GM23338 (cell line): ENCODE measurements around the gene ZNF470. TPM values are rescaled to one million over a fixed set of nuclear protein-coding genes. Genes with fewer than 3 reads are reported as not detected.

ENCODE experiments used
- ATAC-seq: fragments of 200-7000 bp; cut with Tn5 transposase; 3 replicates; pipeline ENCODE4 v1.9.1; 2020
- DNase-seq: peaks from one replicate; pipeline ENCODE4 v3.0.0-alpha.2; 2015; ENCODE audit warnings: low spot score
- H2AFZ ChIP-seq: fragments of 200-600 bp; sonication (generic); 2 replicates; pipeline ENCODE4 v1.8.0; 2016; ENCODE audit warnings: antibody characterized with exemption, mild to moderate bottlenecking, moderate library complexity
- H3F3A ChIP-seq: fragments of 200-600 bp; sonication (generic); replicated peaks from 2 replicates; pipeline ENCODE4 v1.8.0; 2017; ENCODE audit warnings: antibody characterized with exemption, mixed run types, low read depth
- H3K27ac ChIP-seq: fragments of 200-600 bp; sonication (generic); 2 replicates; pipeline ENCODE4 v1.6.1; 2016; ENCODE audit warnings: low read depth
- H3K27me3 ChIP-seq: fragments of 200-600 bp; sonication (generic); 2 replicates; pipeline ENCODE4 v1.8.0; 2016; ENCODE audit warnings: mild to moderate bottlenecking, mixed run types, moderate library complexity; ENCODE audit not compliant: insufficient read depth
- H3K36me3 ChIP-seq: fragments of 200-600 bp; sonication (generic); 2 replicates; pipeline ENCODE4 v1.8.0; 2016; ENCODE audit warnings: mild to moderate bottlenecking; ENCODE audit not compliant: insufficient read depth
- H3K4me1 ChIP-seq: fragments of 200-600 bp; sonication (generic); 2 replicates; pipeline ENCODE4 v1.8.0; 2016; ENCODE audit warnings: mild to moderate bottlenecking, moderate library complexity; ENCODE audit not compliant: insufficient read depth
- H3K4me2 ChIP-seq: fragments of 200-600 bp; sonication (generic); 2 replicates; pipeline ENCODE4 v1.7.1; 2017; ENCODE audit warnings: mixed run types
- H3K4me3 ChIP-seq: fragments of 200-600 bp; sonication (generic); 2 replicates; pipeline ENCODE4 v1.6.1; 2016; ENCODE audit warnings: mixed run types
- H3K79me2 ChIP-seq: fragments of 200-600 bp; sonication (generic); replicated peaks from 2 replicates; pipeline ENCODE4 v1.8.0; 2017; ENCODE audit warnings: mild to moderate bottlenecking; ENCODE audit not compliant: insufficient read depth
- H3K9me2 ChIP-seq: fragments of 200-600 bp; sonication (generic); 2 replicates; pipeline ENCODE4 v1.8.0; 2017; ENCODE audit not compliant: insufficient read depth
- H4K20me1 ChIP-seq: fragments of 200-600 bp; sonication (generic); replicated peaks from 2 replicates; pipeline ENCODE4 v1.8.0; 2017; ENCODE audit warnings: mild to moderate bottlenecking; ENCODE audit not compliant: insufficient read depth
- H3K27ac Mint-ChIP-seq: 2 replicates; pipeline ENCODE4 v1.8.0; 2020; ENCODE audit warnings: inconsistent platforms, mild to moderate bottlenecking, moderate library complexity, mixed read lengths
- H3K27me3 Mint-ChIP-seq: 3 replicates; pipeline ENCODE4 v1.8.0; 2022; ENCODE audit warnings: low read depth, mild to moderate bottlenecking, moderate library complexity, mixed read lengths, inconsistent platforms; ENCODE audit not compliant: insufficient read depth, poor library complexity
- H3K36me3 Mint-ChIP-seq: 3 replicates; pipeline ENCODE4 v1.8.0; 2021; ENCODE audit warnings: low read depth, mild to moderate bottlenecking, inconsistent platforms, moderate library complexity, mixed read lengths
- H3K4me1 Mint-ChIP-seq: 3 replicates; pipeline ENCODE4 v1.8.0; 2020; ENCODE audit warnings: mild to moderate bottlenecking, inconsistent platforms, mixed read lengths
- H3K4me3 Mint-ChIP-seq: 3 replicates; pipeline ENCODE4 v1.8.0; 2021; ENCODE audit warnings: moderate library complexity, mild to moderate bottlenecking, inconsistent platforms, mixed read lengths
- H3K9me3 Mint-ChIP-seq: 3 replicates; pipeline ENCODE4 v1.8.0; 2020; ENCODE audit warnings: moderate library complexity, mild to moderate bottlenecking, inconsistent platforms, mixed read lengths
- CREB1 ChIP-seq: fragments of 250-450 bp; sonication (Bioruptor Pico); IDR thresholded peaks from 2 replicates; pipeline ENCODE4 v1.5.0; 2020; ENCODE audit warnings: low read depth, mild to moderate bottlenecking, moderate library complexity
- EZH2 ChIP-seq: fragments of 200-600 bp; sonication (generic); IDR thresholded peaks from one replicate; pipeline ENCODE4 v1.8.0; 2017; ENCODE audit warnings: antibody characterized with exemption, mild to moderate bottlenecking, low read depth; ENCODE audit not compliant: unreplicated experiment
- EZH2phosphoT487 ChIP-seq: fragments of 200-600 bp; sonication (generic); IDR thresholded peaks from one replicate; pipeline ENCODE4 v1.8.1; 2018; ENCODE audit warnings: antibody characterized with exemption; ENCODE audit not compliant: unreplicated experiment
- NANOG ChIP-seq: IDR thresholded peaks from 2 replicates; pipeline ENCODE4 v1.6.1; 2016; ENCODE audit warnings: antibody characterized with exemption, borderline replicate concordance
- STAT1 ChIP-seq: IDR thresholded peaks from one replicate; pipeline ENCODE4 v1.6.1; 2016; ENCODE audit warnings: antibody characterized with exemption; ENCODE audit not compliant: unreplicated experiment
- ZNF114 ChIP-seq: fragments of 250-450 bp; sonication (Bioruptor Pico); IDR thresholded peaks from 2 replicates; pipeline ENCODE4 v1.5.0; 2020; ENCODE audit warnings: mild to moderate bottlenecking, moderate library complexity
- ZNF331 ChIP-seq: fragments of 250-450 bp; sonication (Bioruptor Pico); IDR thresholded peaks from 2 replicates; pipeline ENCODE4 v1.5.0; 2020; ENCODE audit warnings: low read depth, mild to moderate bottlenecking, moderate library complexity
- ZNF462 ChIP-seq: fragments of 250-450 bp; sonication (Bioruptor Pico); IDR thresholded peaks from 2 replicates; pipeline ENCODE4 v1.5.0; 2020; ENCODE audit warnings: mild to moderate bottlenecking, moderate library complexity
- polyA plus RNA-seq: library from polyadenylated mRNA; unstranded; fragments of >200 nt; fragmentation: Nextera tagmentation; extraction: Ambion mirVana; gene quantifications from 2 replicates; pipeline ENCODE4 v1.2.1, GENCODE V29; 2016
- total RNA-seq: library from RNA; depleted of rRNA; stranded (reverse); fragments of >200 nt; shearing (Covaris generic); gene quantifications from 2 replicates; pipeline ENCODE4 v1.2.3, GENCODE V29; 2014

ZNF470 gene
- total and polyA plus RNA-seq, 2 experiments from 2014 or later: 5.6 to 8.7 TPM

- Mint-ChIP-seq H3K27me3 (peaks cover 6% of the 10 kb centered on the region), H3K4me1 (no peaks in the 10 kb centered on the region), H3K36me3 (peaks cover 80% of the 10 kb centered on the region), H3K9me3 (peaks cover 88% of the 10 kb centered on the region), H3K4me3 (no peak overlapping the region), H3K27ac (no peak overlapping the region)
- Histone ChIP-seq H3K4me1 (no peaks in the 10 kb centered on the region), H3K4me2 (no peak overlapping the region), H3K9me2 (no peaks in the 10 kb centered on the region), H3K4me3 (no peak overlapping the region), H2AFZ (no peak overlapping the region), H3K79me2 (no peaks in the 10 kb centered on the region; the same call in 1 of the 2 replicates), H3K27me3 (no peaks in the 10 kb centered on the region), H3F3A (no peaks in the 10 kb centered on the region), H3K36me3 (no peaks in the 10 kb centered on the region), H3K27ac (no peak overlapping the region), H4K20me1 (no peaks in the 10 kb centered on the region)
- ATAC-seq (no peak), DNase-seq (no peak)
- TF ChIP-seq ZNF114 (CRISPR knock-in tag) (no peak), EZH2phosphoT487 (no peak), ZNF462 (no peak), NANOG (no peak), STAT1 (no peak), CREB1 (CRISPR knock-in tag) (no peak), EZH2 (no peak), ZNF331 (CRISPR knock-in tag) (no peak)
Measured at GRCh38 chr19:56623006-56623405, 55.7 kb downstream of the ZNF470 start.
